PC-9 (cell line): ENCODE measurements around the gene PACRG.

Source experiments
- CTCF ChIP-seq: fragments of 200-600 bp; sonication (generic); conservative IDR thresholded peaks from 2 replicates; pipeline ENCODE4 v1.6.1; 2017; ENCODE audit warnings: mixed run types, antibody characterized with exemption, mild to moderate bottlenecking, moderate library complexity
- EZH2 ChIP-seq: fragments of 200-600 bp; sonication (generic); IDR thresholded peaks from 2 replicates; pipeline ENCODE4 v1.8.0; 2017; ENCODE audit warnings: antibody characterized with exemption, low read depth

DNA sequence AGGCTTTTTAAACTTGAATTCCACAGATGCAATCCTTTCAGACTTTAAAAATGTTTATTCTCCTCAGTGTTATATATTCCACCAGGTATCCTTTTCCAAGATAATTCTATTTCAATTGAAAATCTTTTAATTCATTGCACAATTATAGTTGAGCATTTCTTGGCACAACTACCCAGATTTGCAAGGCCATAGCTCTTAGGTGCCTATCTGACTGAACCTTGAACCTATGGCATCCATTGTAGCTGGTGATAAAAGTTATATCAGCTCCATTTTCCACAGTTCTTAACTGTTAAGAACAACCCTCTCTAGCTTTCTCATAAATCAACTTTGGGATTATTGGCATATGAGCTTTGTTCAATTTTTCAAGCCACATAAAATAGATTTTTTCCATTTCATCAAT lies 42.4 kb downstream of the PACRG start:
- no peak for TF ChIP-seq CTCF
- TF ChIP-seq EZH2, result no peak
